ENCODE results near the gene PRR16.
A peak's percentile ranks its signal among the peaks of the same experiment; 100 is the strongest.

The PRR16 gene

GRCh38 chr5:120644516-120644915 lies 180.4 kb downstream of the PRR16 start:
- TF ChIP-seq CTCF (IDR thresholded peaks at IDR 0.05; ENCODE audit: low read depth, low read length) = no peak

GRCh38 chr5:120655828-120656435 lies 191.8 kb downstream of the PRR16 start:
- peak; percentile 25 for TF ChIP-seq CTCF (IDR thresholded peaks at IDR 0.05; ENCODE audit: low read depth, low read length)
- H3K4me3 ChIP-seq (ENCODE audit: low read depth, low read length) = no peak overlapping the region

More at GRCh38 chr5:120644516-120644915, 180.4 kb downstream of the PRR16 start:
- no peak overlapping the region for H3K4me3 ChIP-seq (ENCODE audit: low read depth, low read length)

- TF ChIP-seq CTCF (IDR thresholded peaks at IDR 0.05; ENCODE audit: low read depth, low read length) = no peak
- H3K4me3 ChIP-seq (ENCODE audit: low read depth, low read length) = no peak overlapping the region
These were observed 193.0 kb downstream of the PRR16 start for GRCh38 chr5:120657104-120657503.

GRCh38 chr5:120677481-120677880 lies 213.4 kb downstream of the PRR16 start:
- H3K4me3 ChIP-seq (ENCODE audit: low read depth, low read length) = no peak overlapping the region
- TF ChIP-seq CTCF (IDR thresholded peaks at IDR 0.05; ENCODE audit: low read depth, low read length) = no peak

GRCh38 chr5:120678279-120678678 lies 214.2 kb downstream of the PRR16 start:
- TF ChIP-seq CTCF (IDR thresholded peaks at IDR 0.05; ENCODE audit: low read depth, low read length) = no peak
- H3K4me3 ChIP-seq (ENCODE audit: low read depth, low read length) = no peak overlapping the region

GRCh38 chr5:120682851-120683250 lies 218.8 kb downstream of the PRR16 start:
- no peak for TF ChIP-seq CTCF (IDR thresholded peaks at IDR 0.05; ENCODE audit: low read depth, low read length)
- no peak overlapping the region for H3K4me3 ChIP-seq (ENCODE audit: low read depth, low read length)

GRCh38 chr5:120683580-120683979 lies 219.5 kb downstream of the PRR16 start:
- TF ChIP-seq CTCF (IDR thresholded peaks at IDR 0.05; ENCODE audit: low read depth, low read length) = no peak
- no peak overlapping the region for H3K4me3 ChIP-seq (ENCODE audit: low read depth, low read length)
